ENCODE results near the gene ZNF638. TPM values are rescaled to one million over a fixed set of nuclear protein-coding genes. Genes with fewer than 3 reads are reported as not detected.

The ZNF638 gene
- total RNA-seq, 4 donors from 2014 or later, result 191 to 233 (median 215) TPM

DNA sequence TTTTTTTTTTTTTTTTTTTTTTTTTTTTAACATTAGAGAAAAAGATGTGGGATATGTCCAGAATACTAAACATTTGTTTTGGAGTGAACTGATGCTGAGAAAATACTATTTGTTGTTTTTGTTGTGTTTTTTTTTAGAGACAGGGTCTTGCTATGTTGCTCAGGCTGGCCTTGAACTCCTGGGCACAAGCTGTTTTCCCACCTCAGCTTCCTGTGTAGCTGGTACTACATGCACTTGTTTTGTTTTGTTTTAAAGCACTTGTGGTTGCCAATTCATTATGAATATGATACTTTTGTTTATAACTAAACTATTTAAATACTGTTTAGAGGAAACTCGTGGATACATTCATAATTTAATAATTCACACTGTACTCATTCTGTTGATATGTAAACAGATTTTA lies 88.4 kb downstream of the ZNF638 start:
- TF ChIP-seq, protein P1, sequence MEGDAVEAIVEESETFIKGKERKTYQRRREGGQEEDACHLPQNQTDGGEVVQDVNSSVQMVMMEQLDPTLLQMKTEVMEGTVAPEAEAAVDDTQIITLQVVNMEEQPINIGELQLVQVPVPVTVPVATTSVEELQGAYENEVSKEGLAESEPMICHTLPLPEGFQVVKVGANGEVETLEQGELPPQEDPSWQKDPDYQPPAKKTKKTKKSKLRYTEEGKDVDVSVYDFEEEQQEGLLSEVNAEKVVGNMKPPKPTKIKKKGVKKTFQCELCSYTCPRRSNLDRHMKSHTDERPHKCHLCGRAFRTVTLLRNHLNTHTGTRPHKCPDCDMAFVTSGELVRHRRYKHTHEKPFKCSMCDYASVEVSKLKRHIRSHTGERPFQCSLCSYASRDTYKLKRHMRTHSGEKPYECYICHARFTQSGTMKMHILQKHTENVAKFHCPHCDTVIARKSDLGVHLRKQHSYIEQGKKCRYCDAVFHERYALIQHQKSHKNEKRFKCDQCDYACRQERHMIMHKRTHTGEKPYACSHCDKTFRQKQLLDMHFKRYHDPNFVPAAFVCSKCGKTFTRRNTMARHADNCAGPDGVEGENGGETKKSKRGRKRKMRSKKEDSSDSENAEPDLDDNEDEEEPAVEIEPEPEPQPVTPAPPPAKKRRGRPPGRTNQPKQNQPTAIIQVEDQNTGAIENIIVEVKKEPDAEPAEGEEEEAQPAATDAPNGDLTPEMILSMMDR (IDR thresholded peaks at IDR 0.05; ENCODE audit: low read depth), result no peak

DNA sequence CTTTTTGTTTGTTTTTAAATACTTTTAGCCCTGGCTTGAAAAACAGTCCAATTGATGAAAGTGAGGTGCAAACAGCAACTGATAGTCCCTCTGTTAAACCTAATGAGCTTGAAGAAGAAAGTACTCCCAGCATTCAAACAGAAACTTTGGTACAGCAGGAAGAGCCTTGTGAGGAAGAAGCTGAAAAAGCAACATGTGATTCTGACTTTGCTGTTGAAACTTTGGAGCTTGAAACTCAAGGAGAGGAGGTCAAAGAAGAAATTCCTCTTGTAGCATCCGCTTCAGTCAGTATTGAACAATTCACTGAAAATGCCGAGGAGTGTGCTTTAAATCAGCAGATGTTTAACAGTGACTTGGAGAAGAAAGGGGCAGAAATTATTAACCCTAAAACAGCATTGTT lies 91.2 kb downstream of the ZNF638 start:
- TF ChIP-seq, protein P1 (IDR thresholded peaks at IDR 0.05; ENCODE audit: low read depth), result no peak

- TF ChIP-seq, protein P1 (IDR thresholded peaks at IDR 0.05; ENCODE audit: low read depth), result no peak
These were observed 92.3 kb downstream of the ZNF638 start for GRCh38 chr2:71423817-71424420.

DNA sequence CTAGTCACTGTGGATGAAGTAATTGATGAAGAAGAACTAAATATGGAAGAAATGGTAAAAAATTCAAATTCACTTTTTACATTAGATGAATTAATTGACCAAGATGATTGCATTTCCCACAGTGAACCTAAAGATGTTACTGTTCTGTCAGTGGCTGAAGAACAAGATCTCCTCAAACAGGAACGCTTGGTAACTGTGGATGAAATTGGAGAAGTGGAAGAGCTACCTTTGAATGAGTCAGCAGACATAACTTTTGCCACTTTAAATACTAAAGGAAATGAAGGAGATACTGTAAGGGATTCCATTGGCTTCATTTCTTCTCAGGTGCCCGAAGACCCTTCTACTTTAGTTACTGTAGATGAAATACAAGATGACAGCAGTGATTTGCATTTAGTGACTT lies 95.1 kb downstream of the ZNF638 start:
- TF ChIP-seq, protein P1 (IDR thresholded peaks at IDR 0.05; ENCODE audit: low read depth), result no peak

DNA sequence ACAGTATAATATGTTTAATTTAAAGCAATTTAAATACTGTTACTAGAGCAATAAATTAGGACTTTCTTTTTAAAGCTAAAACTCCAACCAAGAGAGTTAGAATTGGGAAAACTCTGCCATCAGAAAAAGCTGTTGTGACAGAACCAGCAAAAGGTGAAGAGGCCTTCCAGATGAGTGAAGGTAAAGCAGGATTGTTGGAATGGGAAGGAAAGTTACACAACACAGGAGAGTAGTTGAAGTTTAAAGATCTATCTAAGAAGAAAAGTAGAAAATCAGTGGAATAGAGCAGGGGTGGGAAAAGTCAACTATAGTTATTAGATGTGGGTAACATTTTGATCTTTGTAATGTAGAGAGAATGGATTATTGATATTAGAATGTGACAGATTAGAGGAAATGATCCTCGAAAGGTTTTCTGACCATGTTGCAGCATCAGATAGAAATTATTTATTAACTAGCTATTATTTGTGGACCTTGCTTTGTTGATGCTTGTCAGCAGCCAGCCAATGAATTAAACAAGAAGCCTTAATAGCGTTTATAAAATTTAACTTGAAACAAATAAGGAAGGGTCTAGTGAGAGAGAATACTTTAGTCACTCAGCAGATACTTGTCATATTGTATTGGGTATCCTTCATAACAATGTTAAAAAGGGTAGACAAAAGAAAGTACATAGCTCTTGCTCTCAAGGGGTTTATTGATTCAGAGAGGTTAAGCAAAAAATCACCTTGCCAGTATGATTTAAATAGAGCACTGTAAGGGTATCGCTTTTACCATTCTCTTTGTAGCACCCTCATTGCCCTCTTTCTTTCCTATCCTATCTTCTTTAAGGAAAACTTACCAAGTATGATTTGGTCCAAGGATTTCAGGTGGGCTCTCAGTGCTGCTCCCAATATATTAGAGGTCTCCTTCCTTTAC lies 97.1 kb downstream of the ZNF638 start:
- TF ChIP-seq, protein P1 (IDR thresholded peaks at IDR 0.05; ENCODE audit: low read depth), result no peak

- TF ChIP-seq, protein P1 (IDR thresholded peaks at IDR 0.05; ENCODE audit: low read depth), result no peak
These were observed 114.9 kb downstream of the ZNF638 start for GRCh38 chr2:71446505-71446904.

DNA sequence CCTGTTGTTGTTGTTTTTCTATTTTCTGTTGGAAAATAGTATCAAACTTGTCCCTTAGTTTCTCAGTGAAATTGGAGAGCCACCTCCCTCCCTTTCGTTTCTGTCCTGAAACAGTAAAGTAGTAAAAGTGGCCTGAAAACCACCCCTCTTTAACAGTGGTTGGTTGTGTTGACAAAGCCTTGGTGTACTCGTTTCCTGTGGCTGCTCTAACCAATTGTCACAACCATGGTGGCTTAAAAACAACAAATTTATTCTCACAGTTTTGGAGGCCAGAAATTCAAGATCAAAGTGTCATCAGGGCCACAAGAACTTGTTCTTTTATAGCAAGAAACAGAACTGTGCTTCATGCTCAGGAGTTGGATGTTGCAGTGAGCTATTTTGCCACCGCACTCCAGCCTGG lies 117.8 kb downstream of the ZNF638 start:
- TF ChIP-seq, protein P1 (IDR thresholded peaks at IDR 0.05; ENCODE audit: low read depth), result no peak

All from subcutaneous adipose tissue (tissue), 4 donors.